ENCODE data around the gene RNF167. TPM values are rescaled to one million over a fixed set of nuclear protein-coding genes. Genes with fewer than 3 reads are reported as not detected.

RNF167 gene
- total and polyA plus RNA-seq, 2 of the 8 experiments (the other 6 are each of a cell fraction or from before 2014, with no cell fraction given): 140 to 281 TPM

DNA sequence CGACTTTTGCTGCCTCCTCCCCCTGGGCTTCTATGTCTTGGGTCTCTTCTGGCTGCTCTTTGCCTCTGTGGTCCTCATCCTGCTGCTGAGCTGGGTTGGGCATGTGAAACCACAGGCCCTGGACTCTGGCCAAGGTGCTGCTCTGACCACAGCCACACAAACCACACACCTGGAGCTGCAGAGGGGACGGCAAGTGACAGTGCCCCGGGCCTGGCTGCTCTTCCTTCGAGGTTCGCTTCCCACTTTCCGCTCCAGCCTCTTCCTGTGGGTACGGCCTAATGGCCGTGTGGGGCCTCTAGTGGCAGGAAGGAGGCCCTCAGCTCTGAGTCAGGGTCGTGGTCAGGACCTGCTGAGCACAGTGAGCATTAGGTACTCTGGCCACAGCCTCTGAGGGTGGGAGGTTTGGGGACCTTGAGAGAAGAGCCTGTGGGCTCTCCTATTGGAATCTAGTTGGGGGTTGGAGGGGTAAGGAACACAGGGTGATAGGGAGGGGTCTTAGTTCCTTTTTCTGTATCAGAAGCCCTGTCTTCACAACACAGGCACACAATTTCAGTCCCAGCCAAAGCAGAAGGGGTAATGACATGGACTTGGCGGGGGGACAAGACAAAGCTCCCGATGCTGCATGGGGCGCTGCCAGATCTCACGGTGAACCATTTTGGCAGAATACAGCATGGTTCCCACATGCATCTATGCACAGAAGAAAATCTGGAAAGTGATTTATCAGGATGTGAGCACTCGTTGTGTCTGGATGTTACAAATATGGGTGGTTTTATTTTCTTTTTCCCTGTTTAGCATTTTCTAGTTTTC is 5.7 kb upstream of the RNF167 start (continued):
- TF ChIP-seq CHD7 (IDR thresholded peaks at IDR 0.05; ENCODE audit: insufficient replicate concordance, low read length) (no peak), YY1 (IDR thresholded peaks at IDR 0.05; ENCODE audit: low read depth, low read length) (peak; percentile 54; the same call in 1 of the 2 replicates), RXRA (IDR thresholded peaks at IDR 0.05; ENCODE audit: insufficient read depth, low read depth, low read length) (no peak), SRF (IDR thresholded peaks at IDR 0.05; ENCODE audit: low read depth, low read length) (no peak), BCL11A (IDR thresholded peaks at IDR 0.05; ENCODE audit: low read depth in 2 of 2, low read length in 2 of 2) (no peak), ASH2L (IDR thresholded peaks at IDR 0.05; ENCODE audit: low read length) (no peak), TAF1 (IDR thresholded peaks at IDR 0.05; ENCODE audit: low read depth, low read length) (no peak), CBX5 (IDR thresholded peaks at IDR 0.05; ENCODE audit: low read depth, low read length) (no peak), EGR1 (IDR thresholded peaks at IDR 0.05; ENCODE audit: borderline replicate concordance, low read depth, low read length) (0 out of 2 replicates have a peak, but pooled peaks have one; percentile 15), GABPA (IDR thresholded peaks at IDR 0.05; ENCODE audit: borderline replicate concordance, insufficient read depth, low read length) (0 out of 2 replicates have a peak, but pooled peaks have one; percentile 37), SIRT6 (IDR thresholded peaks at IDR 0.05; ENCODE audit: low read length) (no peak)
